ENCODE results near the gene GPATCH3.
A peak's percentile ranks its signal among the peaks of the same experiment; 100 is the strongest.
"Not testable (repeated sequence)": the region's sequence is repeated elsewhere in the genome, so short reads cannot be mapped to it uniquely, and the experiment has no call there.

The GPATCH3 gene, protein sequence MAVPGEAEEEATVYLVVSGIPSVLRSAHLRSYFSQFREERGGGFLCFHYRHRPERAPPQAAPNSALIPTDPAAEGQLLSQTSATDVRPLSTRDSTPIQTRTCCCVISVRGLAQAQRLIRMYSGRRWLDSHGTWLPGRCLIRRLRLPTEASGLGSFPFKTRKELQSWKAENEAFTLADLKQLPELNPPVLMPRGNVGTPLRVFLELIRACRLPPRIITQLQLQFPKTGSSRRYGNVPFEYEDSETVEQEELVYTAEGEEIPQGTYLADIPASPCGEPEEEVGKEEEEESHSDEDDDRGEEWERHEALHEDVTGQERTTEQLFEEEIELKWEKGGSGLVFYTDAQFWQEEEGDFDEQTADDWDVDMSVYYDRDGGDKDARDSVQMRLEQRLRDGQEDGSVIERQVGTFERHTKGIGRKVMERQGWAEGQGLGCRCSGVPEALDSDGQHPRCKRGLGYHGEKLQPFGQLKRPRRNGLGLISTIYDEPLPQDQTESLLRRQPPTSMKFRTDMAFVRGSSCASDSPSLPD
- 34.2 to 54.2 (median 38.9) reads per million in 4 experiments for total RNA-seq

DNA sequence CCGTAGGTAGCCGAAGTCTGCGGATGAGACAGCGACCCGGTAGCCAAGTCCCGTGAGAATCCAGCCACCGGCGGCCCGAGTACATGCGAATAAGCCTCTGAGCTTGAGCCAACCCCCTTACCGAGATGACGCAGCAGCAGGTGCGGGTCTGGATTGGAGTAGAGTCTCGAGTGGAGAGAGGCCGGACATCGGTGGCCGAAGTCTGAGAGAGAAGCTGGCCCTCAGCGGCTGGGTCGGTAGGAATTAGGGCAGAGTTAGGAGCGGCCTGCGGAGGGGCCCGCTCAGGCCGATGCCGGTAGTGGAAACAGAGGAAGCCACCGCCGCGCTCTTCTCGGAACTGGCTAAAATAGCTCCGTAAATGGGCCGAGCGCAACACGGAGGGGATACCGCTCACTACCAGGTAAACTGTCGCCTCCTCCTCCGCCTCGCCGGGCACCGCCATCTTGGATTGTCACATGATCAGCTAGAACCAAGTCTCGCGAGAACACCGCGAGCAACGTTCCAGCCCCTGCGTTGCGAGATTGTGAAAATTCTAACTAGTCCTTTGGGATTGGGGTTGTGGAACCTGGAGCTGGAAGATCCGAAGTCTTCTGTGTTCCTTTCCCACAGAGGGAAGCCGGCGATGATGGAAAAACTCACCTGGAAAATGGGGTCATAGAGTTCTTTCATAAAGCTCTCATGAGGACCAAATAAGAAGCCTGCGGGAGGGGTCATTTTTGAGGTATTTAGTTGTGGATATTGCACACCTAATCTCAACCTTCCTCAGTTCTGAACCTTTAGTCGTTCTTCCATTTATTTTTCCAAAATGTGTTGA, at the start of gene GPATCH3:
Gene GPATCH3 (minus strand): TSS at position 467 of the 814 bp plus-strand sequence. CDS start 25 bp downstream, at position 442.
- peak; percentile 83 for DNase-seq

DNA sequence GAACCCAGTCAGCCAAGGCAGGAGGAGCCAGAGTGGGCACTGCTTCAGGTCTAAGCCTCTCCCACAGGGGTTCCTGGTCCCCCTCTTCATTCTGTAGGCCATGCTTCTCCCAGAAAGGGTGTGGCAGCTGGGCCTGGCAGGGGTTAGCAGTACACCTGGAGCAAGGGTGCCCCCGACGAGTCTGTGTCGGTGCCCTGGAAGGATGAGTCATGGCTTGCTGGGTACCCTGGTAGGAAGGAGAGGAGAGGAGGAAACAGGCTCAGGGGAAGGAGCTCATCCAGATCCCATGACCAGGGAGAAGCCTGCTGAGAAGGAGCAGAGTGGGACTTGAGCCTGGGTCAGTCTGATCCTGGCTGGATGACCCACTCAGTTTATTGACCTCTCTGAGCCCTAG, 49.7 kb upstream of the GPATCH3 start:
- no peak for DNase-seq

DNA sequence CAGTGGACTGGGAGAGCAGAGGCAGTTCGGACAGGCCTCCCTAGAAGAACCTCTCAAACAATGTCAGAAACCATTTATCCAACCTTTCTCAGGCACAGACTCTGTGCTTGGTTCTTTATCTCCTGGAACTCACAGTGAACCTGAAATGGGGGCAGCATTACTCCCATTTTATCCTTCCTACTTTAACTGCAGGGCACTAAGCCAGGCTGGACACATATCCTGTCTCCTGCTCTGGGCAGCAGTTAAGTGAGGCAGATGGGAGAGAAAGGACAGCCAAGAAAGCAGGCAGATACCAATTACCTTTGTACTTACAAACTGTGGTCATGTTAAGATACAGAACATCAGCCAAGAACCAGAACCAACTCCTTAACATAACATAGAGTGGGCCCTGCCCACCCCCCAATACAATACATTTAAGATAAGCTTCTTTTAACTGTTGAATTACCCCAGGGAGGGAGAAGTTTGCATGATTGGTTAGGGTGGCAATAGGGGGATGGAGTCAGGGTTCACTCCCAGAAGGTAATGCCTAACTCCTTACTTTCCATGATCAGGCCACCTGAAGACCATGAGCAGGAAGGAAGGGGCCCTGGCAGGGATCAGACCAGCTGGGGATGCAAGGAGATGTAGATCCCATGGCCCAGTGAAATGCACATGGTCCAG, 49.1 kb upstream of the GPATCH3 start:
- DNase-seq: no peak

DNA sequence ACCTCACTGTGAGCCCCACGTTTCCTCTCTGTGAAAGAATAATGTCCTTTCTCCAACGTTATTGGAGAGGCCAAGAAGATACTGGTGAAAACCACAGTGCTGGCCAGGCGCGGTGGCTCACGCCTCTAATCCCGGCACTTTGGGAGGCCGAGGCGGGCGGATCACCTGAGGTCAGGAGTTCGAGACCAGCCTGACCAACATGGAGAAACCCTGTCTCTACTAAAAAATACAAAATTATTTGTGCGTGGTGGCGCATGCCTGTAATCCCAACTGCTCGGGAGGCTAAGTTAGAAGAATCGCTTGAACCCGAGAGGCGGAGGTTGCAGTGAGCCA, 48.4 kb upstream of the GPATCH3 start:
- DNase-seq: not testable (repeated sequence)

DNA sequence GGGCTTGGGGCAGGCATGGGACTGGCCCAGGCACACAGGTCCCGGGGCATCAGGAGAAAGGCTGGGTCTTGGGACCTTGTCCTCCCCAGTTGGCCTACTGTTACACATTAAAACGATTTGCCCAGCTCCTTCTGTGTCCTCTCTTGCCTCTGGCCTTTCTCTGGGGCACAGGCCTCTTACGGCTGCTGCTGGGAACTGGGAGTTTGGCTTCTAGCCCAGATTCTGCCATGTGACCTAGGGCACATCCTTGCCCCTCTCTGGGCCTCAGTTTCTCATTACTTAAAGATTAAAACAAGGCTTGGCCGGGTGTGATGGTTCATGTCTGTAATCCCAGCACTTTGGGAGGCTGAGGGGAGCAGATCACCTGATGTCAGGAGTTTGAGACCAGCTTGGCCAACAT, 46.0 kb upstream of the GPATCH3 start:
- no peak for DNase-seq

DNA sequence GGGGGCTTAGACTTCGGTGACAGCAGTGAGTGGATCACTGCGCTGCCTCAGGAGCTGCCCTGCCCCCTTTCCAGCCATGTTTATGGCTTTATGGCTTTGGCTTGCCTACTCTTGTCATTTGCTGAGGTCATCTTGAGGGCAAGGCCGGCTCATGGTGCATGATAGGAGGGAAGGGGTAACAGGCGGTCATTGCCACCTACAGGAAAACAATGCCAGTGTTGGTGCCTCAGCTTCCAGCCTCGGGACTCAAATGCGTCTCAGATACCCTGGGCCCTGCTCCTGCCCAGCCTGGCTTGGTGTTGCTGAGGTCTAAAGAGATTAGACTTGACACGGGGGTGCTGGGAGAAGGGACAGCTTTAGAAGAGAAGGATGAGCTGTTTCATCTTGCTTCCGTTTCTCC, 45.5 kb upstream of the GPATCH3 start:
- no peak for DNase-seq

DNA sequence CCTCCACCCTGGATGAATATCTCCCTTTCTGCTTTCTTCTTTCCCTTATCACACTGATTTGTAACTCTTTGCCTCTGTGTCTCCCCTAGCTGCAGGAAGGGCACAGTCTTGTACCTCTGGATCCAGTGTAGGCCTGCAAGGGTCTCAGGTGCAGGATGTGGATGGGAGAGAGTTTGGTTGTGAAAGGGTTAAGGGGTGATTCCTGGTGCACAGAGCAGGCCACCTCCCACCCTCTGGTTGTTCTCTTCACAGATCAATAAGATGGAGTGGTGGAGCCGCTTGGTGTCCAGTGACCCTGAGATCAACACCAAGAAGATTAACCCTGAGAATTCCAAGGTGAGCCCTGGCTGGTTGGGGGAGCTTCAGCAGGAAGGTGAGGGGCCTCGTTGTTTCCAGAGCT, 44.9 kb upstream of the GPATCH3 start:
- no peak for DNase-seq

DNA sequence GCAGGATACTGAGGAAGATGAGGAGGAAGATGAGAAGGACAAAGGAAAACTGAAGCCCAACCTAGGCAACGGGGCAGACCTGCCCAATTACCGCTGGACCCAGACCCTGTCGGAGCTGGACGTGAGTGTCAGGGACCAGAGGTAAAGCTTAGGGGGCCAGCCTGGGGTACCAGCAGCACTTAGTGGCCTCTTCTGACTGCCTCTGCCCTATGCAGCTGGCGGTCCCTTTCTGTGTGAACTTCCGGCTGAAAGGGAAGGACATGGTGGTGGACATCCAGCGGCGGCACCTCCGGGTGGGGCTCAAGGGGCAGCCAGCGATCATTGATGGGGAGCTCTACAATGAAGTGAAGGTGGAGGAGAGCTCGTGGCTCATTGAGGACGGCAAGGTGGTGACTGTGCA, 42.4 kb upstream of the GPATCH3 start:
- no peak for DNase-seq

DNA sequence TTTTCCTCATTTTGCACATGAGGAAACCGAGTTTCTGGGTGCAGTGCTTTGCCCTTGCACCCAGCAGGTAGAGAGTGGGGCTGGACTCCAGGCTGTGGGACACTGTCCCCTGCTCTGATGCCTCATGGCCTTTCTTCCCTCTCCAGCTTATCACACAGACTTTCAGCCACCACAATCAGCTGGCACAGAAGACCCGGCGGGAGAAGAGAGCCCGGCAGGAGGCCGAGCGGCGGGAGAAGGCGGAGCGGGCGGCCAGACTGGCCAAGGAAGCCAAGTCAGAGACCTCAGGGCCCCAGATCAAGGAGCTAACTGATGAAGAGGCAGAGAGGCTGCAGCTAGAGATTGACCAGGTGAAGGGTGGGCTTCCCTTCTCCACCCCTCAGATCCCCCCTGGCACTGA, 41.0 kb upstream of the GPATCH3 start:
- no peak for DNase-seq

DNA sequence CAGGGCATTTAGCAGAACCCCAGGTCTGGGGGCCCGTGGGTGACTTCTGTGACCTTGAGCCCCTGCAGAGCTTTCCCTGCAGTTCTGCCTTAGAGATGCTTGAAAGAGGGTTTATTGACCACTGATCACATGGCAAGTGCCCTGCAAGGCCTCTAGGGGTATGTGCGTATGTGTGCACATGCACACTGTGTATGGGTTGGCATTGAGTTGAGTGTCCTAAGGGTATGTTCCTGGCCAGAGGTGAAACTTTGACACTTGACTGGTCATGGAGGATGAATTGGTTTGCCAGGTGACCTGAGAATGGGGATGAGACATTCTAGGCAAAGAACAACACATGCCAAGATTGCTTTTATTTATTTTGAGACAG, 38.4 kb upstream of the GPATCH3 start:
- DNase-seq: no peak

DNA sequence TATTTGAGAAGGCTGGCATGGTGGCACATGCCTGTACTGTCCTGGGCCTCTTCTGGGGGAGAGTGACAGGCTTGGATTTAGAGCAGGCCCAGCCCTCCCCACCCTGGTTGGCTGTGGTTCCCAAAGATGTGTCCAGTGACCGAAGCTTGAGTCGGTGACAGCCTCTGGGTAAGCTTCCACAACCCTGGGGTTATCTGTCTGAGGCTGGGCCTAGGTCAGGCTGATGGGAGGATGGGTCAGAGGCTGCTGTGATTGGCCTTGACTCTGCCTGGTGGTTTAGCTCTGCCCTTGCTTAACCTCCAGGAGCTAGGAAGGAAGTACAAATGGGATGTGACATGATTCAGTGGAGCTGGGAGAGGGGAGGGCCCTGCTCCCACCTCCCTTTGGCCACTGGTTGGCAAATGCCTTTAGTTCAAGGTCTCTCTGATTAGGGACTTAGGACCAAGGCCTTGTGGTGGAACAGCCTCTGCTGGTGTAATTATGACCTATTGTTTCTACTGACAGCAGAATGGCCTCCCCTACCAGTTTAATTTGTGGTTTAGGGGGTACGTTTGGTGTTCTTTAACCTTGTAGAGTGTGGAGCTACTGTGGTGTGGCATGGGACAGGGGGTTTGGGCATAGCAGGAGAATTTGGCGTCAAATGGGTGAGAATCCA, 37.9 kb upstream of the GPATCH3 start:
- no peak for DNase-seq

DNA sequence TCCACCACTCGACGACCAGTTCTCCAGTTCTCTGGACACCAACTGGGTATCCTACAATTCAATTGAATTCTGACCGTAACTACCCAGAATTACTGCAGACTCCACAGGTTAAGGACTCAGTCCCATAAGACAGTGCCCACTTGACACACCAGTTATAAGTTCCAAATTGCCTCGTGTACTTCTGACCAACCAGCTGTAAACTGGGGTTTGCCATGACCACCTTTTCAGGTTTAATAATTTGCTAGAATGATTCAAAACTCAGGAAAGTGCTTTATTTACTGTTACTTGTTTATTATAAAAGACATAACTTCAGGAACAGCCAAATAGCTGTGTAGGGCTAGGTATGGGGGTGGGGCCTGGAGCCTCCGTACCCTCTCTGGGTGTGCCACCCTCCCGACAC, 36.6 kb upstream of the GPATCH3 start:
- no peak for DNase-seq

DNA sequence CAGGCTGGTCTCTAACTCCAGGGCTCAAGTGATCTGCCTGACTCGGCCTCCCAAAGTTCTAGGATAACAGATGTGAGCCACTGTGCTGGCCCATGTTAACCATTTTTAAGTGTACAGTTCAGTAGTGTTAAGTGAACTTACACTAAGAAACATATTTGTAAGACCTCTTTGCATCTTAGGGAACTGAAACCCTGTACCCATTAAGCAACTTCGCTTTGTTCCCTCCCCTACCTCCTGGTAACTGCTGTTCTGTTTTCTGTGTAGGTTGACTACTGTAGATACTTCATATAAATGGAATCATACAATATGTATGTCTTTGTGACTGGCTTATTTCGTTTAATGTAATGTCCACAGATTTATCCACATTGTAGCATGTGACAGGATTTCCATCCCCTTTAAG, 32.3 kb upstream of the GPATCH3 start:
- DNase-seq: no peak

DNA sequence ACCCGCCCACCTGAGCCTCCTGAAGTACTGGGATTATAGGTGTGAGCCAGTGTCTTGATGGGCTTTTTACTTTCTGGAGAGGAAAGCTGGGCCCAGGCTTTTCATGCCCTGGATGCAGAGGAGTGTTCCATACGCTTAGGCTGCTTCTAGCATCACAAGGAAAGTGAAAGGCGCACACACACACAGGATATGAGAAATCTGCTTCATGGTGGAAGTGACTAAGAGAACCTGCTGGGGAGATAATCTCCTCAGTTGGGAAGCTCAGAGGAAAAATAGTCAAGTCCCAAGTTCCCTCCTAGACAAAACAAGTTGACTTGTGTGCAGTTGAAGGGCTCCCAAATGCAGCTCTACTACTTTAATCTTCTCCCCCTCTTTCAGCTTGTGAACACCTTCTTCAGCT, 23.4 kb upstream of the GPATCH3 start:
- no peak for DNase-seq

DNA sequence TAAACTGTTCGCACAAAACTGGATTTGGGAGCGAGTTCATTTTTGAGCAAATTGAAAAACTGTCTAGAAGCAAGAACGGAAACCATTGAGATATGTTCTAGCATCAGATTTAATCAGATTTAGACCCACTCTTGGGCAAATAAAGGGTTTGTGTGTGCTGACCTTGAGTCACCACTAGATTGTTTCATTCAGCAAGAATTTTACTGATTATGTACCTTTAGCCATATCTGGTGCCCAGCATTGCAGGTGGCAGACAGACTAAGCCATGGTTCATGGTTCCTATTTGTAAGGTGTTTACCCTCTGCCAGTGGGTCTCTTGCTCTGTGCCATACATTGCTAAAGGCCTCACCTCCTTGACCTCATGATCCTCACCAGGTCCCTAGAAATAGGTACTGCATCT, 22.6 kb upstream of the GPATCH3 start:
- no peak for DNase-seq

DNA sequence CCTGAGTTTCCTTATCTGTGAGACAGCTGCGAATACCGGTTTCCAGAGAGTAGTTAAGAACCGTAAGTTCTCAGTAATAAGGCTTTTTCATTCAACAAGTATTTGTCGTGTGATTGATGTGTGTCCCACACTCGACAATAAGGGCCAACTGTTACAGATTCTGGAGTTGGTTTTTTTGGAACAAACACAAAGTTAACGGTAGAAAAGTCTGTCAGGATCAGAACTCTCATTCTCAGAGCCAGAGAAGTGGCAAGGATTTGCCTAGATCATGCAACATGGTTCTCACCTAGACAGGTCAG, 22.1 kb upstream of the GPATCH3 start:
- no peak for DNase-seq

DNA sequence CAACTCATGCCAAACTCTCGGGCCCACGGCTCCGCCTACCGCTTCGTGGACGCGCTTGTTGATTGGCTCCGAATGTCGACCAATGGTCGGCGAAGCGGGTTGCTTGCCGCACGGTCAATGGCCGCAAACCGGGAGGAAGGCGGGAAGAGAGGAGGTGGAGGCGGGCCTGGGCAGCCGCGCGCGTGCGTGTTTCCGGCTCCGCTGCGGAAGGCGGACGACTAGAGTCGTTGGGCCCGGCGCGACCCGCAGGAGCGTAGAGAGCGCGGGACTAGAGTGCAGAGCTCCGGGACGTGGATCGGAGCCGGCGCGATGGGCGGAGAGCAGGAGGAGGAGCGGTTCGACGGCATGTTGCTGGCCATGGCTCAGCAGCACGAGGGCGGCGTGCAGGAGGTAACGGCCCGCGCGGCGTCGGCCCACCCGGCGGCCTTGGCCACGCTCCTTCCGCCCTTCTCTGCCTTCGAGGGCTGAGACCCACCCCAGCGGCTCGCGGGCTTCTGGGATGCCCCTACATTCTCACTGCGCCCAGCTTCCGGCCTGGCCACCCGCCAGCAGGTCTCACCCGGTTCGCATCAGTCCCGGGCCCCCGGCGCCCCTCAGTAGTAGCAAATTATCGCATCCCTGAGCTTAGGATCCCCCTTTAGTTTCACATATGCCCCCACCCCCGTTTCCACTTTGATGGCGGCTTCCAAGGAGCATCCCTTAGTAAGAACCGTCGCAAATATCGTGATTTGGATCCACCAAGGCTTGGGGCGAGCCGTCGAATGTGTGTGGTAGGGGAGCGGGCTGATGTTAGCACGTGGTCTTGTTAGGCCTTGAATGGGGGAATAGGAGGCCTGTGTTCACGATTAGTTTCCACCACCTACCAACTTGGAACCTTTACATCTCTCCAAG, 21.5 kb upstream of the GPATCH3 start, which contains the start of gene NUDC:
Gene NUDC (plus strand): TSS at position 204 of the 891 bp plus-strand sequence. CDS start 106 bp downstream, at position 310.
- DNase-seq: peak; percentile 93

DNA sequence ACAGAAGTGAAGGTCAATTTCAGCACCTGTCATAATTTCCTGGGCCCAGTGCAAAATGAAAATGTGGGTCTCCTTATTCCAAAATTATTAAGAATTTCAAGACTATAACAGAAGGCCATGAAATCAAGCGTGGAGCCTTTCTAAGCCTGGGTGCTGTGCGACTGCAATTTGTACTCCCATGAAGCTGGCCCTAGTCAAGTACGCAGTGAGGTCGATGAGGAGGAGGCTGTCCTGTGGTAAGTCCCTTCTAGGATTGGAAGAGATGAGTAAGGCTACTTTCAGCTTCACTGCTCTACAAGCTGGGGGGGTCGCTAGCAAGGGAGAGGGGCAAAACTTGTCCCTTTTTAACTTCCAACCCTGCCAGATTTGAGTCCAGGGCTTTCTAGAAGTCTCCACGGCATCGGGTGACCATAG, 20.9 kb upstream of the GPATCH3 start:
- no peak for DNase-seq

DNA sequence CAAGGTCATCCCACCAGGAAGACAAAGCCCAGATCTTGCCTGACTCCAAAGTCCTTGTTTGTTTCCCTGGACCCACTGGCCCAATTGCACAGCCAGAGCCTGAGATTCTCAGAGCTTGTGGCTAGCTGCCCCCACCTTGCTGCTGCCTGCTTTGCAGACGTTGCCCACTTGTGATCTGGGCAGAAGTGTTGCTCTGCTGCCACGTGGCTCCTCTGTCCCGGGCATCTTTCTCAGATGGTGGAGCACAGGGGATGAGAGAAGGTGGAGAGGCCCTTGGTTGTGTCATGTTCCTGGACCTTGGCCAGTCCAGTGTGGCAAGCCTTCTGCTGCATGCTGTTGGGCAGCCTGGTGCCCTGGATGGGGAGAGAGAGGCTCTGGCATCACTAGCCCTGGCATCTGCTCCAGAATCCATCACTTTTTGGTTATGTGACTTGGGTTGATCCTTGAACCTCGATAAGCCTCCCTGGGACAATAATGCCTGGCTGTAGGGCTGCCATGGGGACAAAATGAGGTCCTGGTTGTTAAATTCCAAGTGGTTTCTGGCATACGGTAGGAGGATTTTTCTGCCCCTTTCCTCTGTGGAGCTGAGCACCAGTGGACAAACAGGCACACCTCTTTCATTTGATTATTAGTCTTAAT, 15.1 kb upstream of the GPATCH3 start:
- no peak for DNase-seq

DNA sequence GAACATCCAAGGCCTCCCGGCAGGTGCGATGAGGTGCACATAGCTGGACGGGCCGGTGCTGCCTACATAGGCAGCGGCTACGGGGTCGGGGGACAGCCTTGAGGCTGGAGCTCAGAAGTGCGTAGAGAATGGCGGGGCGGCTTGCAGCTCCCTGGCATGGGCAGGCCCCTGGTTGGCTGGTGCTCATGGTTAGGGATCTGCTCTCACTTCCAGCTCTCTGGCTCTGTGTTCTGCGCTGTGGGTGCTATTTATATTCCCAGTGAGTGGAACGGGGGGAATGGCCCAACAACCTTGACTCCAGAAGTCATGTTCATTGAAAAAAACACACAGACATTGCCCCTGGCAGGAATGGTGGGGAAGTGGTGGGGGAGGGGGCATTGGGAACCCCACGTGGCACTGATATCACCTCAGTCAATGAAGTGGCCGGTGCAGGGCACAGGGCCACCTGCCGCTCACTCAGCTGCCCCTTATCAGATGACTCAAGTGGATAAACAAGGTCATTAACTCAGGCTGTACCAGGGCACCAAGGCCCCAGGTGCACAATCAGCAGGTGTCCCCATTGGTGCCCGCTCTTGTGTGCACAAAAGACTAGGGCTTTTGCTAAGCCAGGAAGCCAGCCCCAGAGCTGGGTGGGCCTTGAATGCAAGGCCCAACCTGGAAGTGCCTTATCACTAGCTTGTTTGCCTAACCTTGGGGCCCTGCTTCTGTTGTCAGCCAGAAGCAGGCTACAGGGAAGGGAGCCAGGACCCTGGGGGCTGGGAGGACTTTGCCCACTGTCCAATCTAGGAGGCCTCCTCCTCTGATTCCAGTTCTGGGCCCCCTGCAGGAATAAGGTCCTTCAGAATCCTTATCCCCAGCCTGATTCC, 13.7 kb upstream of the GPATCH3 start, which contains the start of gene NR0B2:
Gene NR0B2 (minus strand): TSS at position 222 of the 866 bp plus-strand sequence. CDS start 35 bp downstream, at position 187.
- DNase-seq: no peak

Data from effector CD8-positive, alpha-beta T cell (primary cell).